ENCODE results near the gene FAAH2. TPM values are rescaled to one million over a fixed set of nuclear protein-coding genes. Genes with fewer than 3 reads are reported as not detected.
A peak's percentile ranks its signal among the peaks of the same experiment; 100 is the strongest.
"Not testable (repeated sequence)": the region's sequence is repeated elsewhere in the genome, so short reads cannot be mapped to it uniquely, and the experiment has no call there.

The FAAH2 gene
- total RNA-seq, 2 experiments from 2014 or later, result 1.3 to 1.7 TPM

DNA sequence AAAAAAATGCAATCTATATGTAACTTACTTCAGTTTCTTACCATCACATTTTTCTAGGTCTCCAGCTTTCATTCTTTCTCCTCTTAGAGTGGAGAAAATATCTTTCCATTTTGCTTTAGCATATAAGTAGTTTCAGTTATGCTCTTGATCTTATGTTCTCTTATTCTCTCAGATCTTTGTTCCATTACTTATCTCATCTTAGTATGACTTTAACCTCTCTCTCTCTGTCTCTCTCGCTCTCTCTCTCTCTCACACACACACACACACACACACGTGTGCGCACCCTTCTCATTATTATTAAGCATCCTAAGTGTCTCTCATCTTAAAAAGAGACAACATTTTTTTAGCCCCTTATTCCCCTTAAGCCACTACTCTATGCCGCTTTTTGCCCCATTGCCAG is 92.8 kb downstream of the FAAH2 start:
- DNase-seq (no peak), ATAC-seq (no peak)
- Mint-ChIP-seq H3K27me3 (no peaks in the 10 kb centered on the region), H3K9me3 (peaks cover 3% of the 10 kb centered on the region), H3K4me1 (ENCODE audit: low read depth) (no peaks in the 10 kb centered on the region), H3K4me3 (no peak overlapping the region), H3K36me3 (ENCODE audit: low read depth) (peaks cover 10% of the 10 kb centered on the region), H3K27ac (no peak overlapping the region)
- ChIA-PET POLR2A (no interaction called here), CTCF (interaction anchor here (0.7 kb wide), 1 partner anchor 9 kb away, joined by 3 read pairs; no protein-coding TSS in a partner anchor)
- TF ChIP-seq, protein P1, sequence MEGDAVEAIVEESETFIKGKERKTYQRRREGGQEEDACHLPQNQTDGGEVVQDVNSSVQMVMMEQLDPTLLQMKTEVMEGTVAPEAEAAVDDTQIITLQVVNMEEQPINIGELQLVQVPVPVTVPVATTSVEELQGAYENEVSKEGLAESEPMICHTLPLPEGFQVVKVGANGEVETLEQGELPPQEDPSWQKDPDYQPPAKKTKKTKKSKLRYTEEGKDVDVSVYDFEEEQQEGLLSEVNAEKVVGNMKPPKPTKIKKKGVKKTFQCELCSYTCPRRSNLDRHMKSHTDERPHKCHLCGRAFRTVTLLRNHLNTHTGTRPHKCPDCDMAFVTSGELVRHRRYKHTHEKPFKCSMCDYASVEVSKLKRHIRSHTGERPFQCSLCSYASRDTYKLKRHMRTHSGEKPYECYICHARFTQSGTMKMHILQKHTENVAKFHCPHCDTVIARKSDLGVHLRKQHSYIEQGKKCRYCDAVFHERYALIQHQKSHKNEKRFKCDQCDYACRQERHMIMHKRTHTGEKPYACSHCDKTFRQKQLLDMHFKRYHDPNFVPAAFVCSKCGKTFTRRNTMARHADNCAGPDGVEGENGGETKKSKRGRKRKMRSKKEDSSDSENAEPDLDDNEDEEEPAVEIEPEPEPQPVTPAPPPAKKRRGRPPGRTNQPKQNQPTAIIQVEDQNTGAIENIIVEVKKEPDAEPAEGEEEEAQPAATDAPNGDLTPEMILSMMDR (IDR thresholded peaks at IDR 0.05), result no peak
- intact Hi-C loops (cut with micrococcal nuclease), result no loop called here

DNA sequence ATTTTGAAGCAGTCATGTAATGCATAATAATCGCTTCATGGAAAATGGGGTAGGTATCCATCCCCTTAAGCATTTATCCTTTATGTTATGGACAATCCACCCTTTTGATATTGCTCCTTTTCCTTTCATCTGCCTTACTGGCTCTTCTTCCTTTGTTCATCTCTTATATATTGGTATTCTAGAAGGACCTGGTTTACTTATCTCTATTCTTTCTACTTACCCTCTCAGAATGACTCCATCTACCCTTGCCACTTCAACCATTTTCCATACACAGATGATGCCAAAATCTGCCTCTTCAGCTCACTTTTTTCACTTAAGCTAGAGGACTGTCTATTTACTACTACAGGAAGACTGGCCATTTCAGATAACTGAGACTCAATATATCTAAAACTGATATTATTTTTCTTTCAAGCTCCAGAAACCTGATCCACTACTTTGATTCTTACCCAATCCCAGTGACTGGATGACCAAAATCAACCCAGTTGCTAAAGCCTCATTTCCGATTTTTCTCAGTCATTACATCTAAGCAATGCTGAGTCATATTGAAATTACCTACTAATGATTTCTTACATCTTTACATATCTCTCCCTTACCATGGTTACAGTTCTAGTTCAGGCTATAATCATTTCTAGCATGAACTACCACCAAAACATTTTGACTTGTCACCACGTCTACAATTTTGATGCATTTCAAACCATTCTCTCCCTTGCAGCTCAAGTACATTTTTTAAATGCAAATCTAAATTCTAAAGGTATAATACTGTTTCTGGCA is 93.7 kb downstream of the FAAH2 start:
- Mint-ChIP-seq H3K36me3 (ENCODE audit: low read depth) (peaks cover 10% of the 10 kb centered on the region), H3K9me3 (peaks cover 3% of the 10 kb centered on the region), H3K27me3 (no peaks in the 10 kb centered on the region), H3K4me3 (no peak overlapping the region), H3K4me1 (ENCODE audit: low read depth) (no peaks in the 10 kb centered on the region), H3K27ac (no peak overlapping the region)
- ChIA-PET POLR2A (no interaction called here), CTCF (no interaction called here)
- intact Hi-C loops (cut with micrococcal nuclease), result no loop called here
- DNase-seq (no peak), ATAC-seq (no peak)
- TF ChIP-seq, protein P1 (IDR thresholded peaks at IDR 0.05), result no peak

DNA sequence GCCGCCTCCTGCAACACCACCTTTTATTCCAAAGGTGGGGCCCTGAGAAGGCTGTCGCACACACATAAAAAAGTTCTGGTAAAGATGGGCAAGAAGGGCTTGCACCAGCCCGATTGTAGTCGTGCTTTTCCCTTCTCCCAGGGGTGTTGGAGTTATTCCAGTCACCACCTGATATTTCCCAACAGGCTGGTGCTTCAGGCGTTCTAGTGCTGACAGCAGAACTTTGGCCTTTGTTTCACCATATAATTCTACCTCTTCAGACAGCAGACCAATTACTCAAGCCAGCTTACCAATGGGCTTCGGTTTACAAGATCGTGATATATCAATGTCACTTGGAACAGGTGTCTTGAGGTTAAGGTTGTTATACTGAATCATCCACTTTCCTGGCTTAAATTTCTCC is 107.7 kb downstream of the FAAH2 start:
- intact Hi-C loops (cut with micrococcal nuclease); POLR2A ChIA-PET; H3K36me3 Mint-ChIP-seq (ENCODE audit: low read depth); ATAC-seq; DNase-seq; H3K27me3 Mint-ChIP-seq; H3K27ac Mint-ChIP-seq; H3K9me3 Mint-ChIP-seq; CTCF ChIA-PET; H3K4me3 Mint-ChIP-seq; H3K4me1 Mint-ChIP-seq (ENCODE audit: low read depth): not testable (repeated sequence)

DNA sequence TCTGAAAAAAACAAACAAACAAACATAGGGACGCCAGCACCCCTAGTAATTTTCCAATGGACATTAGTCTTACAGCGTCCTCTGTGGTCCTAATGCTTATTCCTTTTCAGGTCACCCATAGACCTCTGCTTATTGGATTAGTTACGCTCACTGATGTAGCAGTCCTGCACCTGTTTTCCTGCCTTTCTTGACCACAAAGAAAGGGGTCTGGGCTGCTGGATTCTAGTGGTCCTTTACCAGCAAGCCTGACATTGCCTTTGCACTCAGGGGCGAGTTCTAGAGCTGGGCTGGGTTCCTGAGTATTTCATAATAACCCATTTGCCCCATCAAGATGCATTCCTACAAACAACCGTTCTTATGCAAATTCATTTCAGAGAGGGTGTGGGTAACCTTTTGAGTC is 116.7 kb downstream of the FAAH2 start:
- Mint-ChIP-seq H3K36me3 (ENCODE audit: low read depth) (peaks cover 11% of the 10 kb centered on the region), H3K9me3 (peaks cover 15% of the 10 kb centered on the region)
- H3K27ac Mint-ChIP-seq; ATAC-seq; POLR2A ChIA-PET; H3K4me3 Mint-ChIP-seq; H3K27me3 Mint-ChIP-seq; H3K4me1 Mint-ChIP-seq (ENCODE audit: low read depth); DNase-seq; intact Hi-C loops (cut with micrococcal nuclease); CTCF ChIA-PET: not testable (repeated sequence)

DNA sequence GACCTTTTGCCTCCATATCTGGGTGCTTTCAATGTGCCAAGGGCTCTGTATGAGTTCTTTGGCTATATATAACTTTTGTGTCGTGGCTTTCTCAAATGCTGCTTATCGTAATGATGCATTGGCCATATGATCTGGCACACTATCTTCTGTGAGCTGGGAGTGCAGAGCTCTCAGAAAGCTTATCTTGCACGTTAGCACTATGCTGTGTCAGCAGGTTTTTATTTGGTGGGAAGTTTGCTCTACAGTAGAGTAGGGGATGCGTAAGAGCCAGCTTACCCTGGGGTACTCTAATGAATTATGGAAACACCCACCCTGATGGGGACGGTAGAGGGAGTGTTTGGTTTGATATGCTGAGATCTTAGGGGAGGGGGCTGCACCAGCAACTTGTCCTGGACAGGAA is 119.6 kb downstream of the FAAH2 start:
- intact Hi-C loops (cut with micrococcal nuclease), result no loop called here
- H3K27me3 Mint-ChIP-seq, result no peaks in the 10 kb centered on the region
- no peaks in the 10 kb centered on the region for H3K4me1 Mint-ChIP-seq (ENCODE audit: low read depth)
- DNase-seq (no peak), ATAC-seq (no peak)
- TF ChIP-seq, protein P1 (IDR thresholded peaks at IDR 0.05), result no peak
- no peak overlapping the region for H3K27ac Mint-ChIP-seq
- peaks cover 15% of the 10 kb centered on the region for H3K9me3 Mint-ChIP-seq
- H3K36me3 Mint-ChIP-seq (ENCODE audit: low read depth), result peaks cover 13% of the 10 kb centered on the region
- ChIA-PET POLR2A (no interaction called here), CTCF (no interaction called here)
- H3K4me3 Mint-ChIP-seq, result no peak overlapping the region

DNA sequence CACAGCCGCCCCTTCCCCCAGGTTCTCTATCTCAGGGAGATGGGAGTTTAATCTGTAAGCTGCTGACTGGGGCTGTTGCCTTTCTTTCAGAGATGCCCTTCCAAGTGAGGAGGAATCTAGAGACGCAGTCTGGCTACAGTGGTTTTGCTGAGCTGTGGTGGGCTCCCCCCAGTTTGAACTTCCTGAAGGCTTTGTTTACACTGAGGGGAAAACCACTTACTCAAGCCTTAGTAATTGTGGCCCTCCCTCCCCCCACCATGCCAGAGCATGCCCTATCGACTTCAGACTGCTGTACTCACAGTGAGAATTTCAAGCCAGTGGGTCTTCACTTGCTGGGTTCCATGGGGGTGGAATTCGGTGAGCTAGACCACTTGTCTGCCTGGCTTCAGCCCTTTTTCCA is 131.3 kb downstream of the FAAH2 start:
- CTCF ChIA-PET, result no interaction called here
- H3K9me3 Mint-ChIP-seq, result peaks cover 7% of the 10 kb centered on the region
- no peak overlapping the region for H3K4me3 Mint-ChIP-seq
- intact Hi-C loops (cut with micrococcal nuclease), result no loop called here
- TF ChIP-seq, protein P1 (IDR thresholded peaks at IDR 0.05), result no peak
- ATAC-seq, result no peak
- no peaks in the 10 kb centered on the region for H3K4me1 Mint-ChIP-seq (ENCODE audit: low read depth)
- H3K36me3 Mint-ChIP-seq (ENCODE audit: low read depth), result peaks cover 15% of the 10 kb centered on the region
- peak; percentile 4 for DNase-seq
- no peaks in the 10 kb centered on the region for H3K27me3 Mint-ChIP-seq
- no peak overlapping the region for H3K27ac Mint-ChIP-seq
- POLR2A ChIA-PET, result interaction anchor here (0.6 kb wide), 1 partner anchor 413 kb away, joined by 3 read pairs; no protein-coding TSS in a partner anchor

Data from activated CD8-positive, alpha-beta T cell treated with anti-CD3 and anti-CD28 coated beads for 36 hours (primary cell).